ENCODE data around the gene PCNX2. TPM values are rescaled to one million over a fixed set of nuclear protein-coding genes. Genes with fewer than 3 reads are reported as not detected.
A peak's percentile ranks its signal among the peaks of the same experiment; 100 is the strongest.

PCNX2 gene
- total RNA-seq, 1 donor from 2014 or later = 18.4 TPM

DNA sequence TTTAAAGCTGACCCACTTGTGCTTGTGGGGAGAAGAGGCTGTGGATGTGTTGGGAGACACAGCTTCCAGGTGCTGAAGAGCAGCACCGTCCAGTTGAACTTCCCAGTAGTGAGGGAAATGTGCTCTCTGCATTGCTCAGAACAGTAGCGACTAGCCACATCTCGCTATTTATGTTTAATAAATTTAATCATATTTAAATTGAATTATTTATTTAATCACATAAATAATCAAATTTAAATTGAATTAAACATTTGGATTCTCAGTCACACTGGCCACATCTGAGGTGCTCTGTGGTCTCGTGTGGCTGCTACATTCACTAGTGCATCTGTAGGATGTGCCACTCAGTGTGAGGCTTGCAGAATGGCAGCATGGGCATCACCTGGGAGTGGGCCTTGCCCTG is 325.0 kb downstream of the PCNX2 start:
- no peaks in the 10 kb centered on the region for H3K27me3 Mint-ChIP-seq
- peaks cover 26% of the 10 kb centered on the region for H3K9me3 Mint-ChIP-seq
- H3K4me1 Mint-ChIP-seq (ENCODE audit: unreplicated experiment) = peaks cover 4% of the 10 kb centered on the region
- TF ChIP-seq, protein P1, sequence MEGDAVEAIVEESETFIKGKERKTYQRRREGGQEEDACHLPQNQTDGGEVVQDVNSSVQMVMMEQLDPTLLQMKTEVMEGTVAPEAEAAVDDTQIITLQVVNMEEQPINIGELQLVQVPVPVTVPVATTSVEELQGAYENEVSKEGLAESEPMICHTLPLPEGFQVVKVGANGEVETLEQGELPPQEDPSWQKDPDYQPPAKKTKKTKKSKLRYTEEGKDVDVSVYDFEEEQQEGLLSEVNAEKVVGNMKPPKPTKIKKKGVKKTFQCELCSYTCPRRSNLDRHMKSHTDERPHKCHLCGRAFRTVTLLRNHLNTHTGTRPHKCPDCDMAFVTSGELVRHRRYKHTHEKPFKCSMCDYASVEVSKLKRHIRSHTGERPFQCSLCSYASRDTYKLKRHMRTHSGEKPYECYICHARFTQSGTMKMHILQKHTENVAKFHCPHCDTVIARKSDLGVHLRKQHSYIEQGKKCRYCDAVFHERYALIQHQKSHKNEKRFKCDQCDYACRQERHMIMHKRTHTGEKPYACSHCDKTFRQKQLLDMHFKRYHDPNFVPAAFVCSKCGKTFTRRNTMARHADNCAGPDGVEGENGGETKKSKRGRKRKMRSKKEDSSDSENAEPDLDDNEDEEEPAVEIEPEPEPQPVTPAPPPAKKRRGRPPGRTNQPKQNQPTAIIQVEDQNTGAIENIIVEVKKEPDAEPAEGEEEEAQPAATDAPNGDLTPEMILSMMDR (conservative IDR thresholded peaks at IDR 0.05) = no peak
- DNase-seq (ENCODE audit: extremely low spot score, unreplicated experiment) = no peak
- no peak overlapping the region for H3K27ac Mint-ChIP-seq
- H3K4me3 Mint-ChIP-seq = no peak overlapping the region
- peaks cover 64% of the 10 kb centered on the region for H3K36me3 Mint-ChIP-seq

GRCh38 chr1:232969799-232970198 is 325.7 kb downstream of the PCNX2 start:
- H3K27me3 Mint-ChIP-seq = no peaks in the 10 kb centered on the region
- peaks cover 65% of the 10 kb centered on the region for H3K36me3 Mint-ChIP-seq
- no peak overlapping the region for H3K27ac Mint-ChIP-seq
- no peak for DNase-seq (ENCODE audit: extremely low spot score, unreplicated experiment)
- peaks cover 26% of the 10 kb centered on the region for H3K9me3 Mint-ChIP-seq
- H3K4me3 Mint-ChIP-seq = no peak overlapping the region
- TF ChIP-seq, protein P1 (conservative IDR thresholded peaks at IDR 0.05) = no peak
- peaks cover 4% of the 10 kb centered on the region for H3K4me1 Mint-ChIP-seq (ENCODE audit: unreplicated experiment)

DNA sequence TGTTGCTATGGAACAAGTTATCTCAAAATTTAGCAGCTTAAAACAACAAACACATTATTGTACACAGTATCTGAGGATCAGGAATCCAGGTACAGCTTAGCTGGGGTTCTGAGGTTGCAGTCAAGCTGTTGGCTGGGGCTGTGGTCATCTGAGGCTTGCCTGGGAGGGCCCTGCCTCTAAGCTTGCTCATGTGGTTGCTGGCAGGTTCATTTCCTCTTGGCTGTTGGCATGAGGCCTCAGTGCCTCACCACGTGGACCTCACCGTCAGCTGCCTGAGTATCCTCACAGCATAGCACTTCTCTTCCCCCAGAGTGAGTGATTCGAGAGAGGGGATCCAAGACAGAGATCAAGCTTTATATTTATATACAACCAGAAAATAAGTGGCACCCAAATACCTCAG is 326.6 kb downstream of the PCNX2 start:
- TF ChIP-seq, protein P1 (conservative IDR thresholded peaks at IDR 0.05) = no peak
- peaks cover 22% of the 10 kb centered on the region for H3K9me3 Mint-ChIP-seq
- peaks cover 59% of the 10 kb centered on the region for H3K36me3 Mint-ChIP-seq
- no peak for DNase-seq (ENCODE audit: extremely low spot score, unreplicated experiment)
- H3K27ac Mint-ChIP-seq = peak overlapping the region; percentile 3
- peaks cover 4% of the 10 kb centered on the region for H3K4me1 Mint-ChIP-seq (ENCODE audit: unreplicated experiment)
- no peak overlapping the region for H3K4me3 Mint-ChIP-seq
- H3K27me3 Mint-ChIP-seq = no peaks in the 10 kb centered on the region

- DNase-seq (ENCODE audit: extremely low spot score, unreplicated experiment) = no peak
- Mint-ChIP-seq H3K27ac (no peak overlapping the region), H3K36me3 (peaks cover 54% of the 10 kb centered on the region), H3K4me1 (ENCODE audit: unreplicated experiment) (peaks cover 4% of the 10 kb centered on the region), H3K27me3 (no peaks in the 10 kb centered on the region), H3K9me3 (peaks cover 18% of the 10 kb centered on the region), H3K4me3 (no peak overlapping the region)
- TF ChIP-seq, protein P1 (conservative IDR thresholded peaks at IDR 0.05) = no peak
Measured at GRCh38 chr1:232968391-232968790, 327.1 kb downstream of the PCNX2 start.

DNA sequence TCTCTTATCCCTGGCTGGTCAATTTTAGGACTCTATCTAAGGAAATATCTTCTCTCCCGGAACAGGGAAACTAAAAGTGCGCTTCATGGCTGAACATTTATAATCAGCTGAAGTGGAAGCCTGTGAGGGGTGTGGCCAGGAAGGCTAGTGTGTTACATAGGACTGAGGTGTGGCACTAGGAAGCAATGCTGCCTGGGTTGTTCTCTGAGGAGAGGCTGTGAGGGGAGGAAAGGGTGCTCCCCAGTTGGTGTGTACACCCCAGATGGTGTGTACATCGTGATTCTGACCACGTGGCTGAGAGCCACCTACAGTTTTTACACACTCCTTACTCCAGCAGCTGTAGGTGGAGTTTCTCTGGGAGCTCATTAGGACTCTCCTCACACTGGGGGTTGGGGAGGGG is 328.9 kb downstream of the PCNX2 start:
- H3K4me1 Mint-ChIP-seq (ENCODE audit: unreplicated experiment) = peaks cover 7% of the 10 kb centered on the region
- H3K27ac Mint-ChIP-seq = peak overlapping the region; percentile 92
- DNase-seq (ENCODE audit: extremely low spot score, unreplicated experiment) = no peak
- no peaks in the 10 kb centered on the region for H3K27me3 Mint-ChIP-seq
- TF ChIP-seq, protein P1 (conservative IDR thresholded peaks at IDR 0.05) = no peak
- peak overlapping the region; percentile 55 for H3K4me3 Mint-ChIP-seq
- H3K36me3 Mint-ChIP-seq = peaks cover 51% of the 10 kb centered on the region
- peaks cover 4% of the 10 kb centered on the region for H3K9me3 Mint-ChIP-seq

- no peaks in the 10 kb centered on the region for H3K9me3 Mint-ChIP-seq
- no peak overlapping the region for H3K4me3 Mint-ChIP-seq
- H3K36me3 Mint-ChIP-seq = peaks cover 47% of the 10 kb centered on the region
- H3K27ac Mint-ChIP-seq = no peak overlapping the region
- H3K4me1 Mint-ChIP-seq (ENCODE audit: unreplicated experiment) = peaks cover 7% of the 10 kb centered on the region
- TF ChIP-seq, protein P1 (conservative IDR thresholded peaks at IDR 0.05) = no peak
- H3K27me3 Mint-ChIP-seq = no peaks in the 10 kb centered on the region
- DNase-seq (ENCODE audit: extremely low spot score, unreplicated experiment) = no peak
Measured at GRCh38 chr1:232965912-232966217, 329.7 kb downstream of the PCNX2 start.

Data from type B pancreatic cell (in vitro differentiated cells).